GM23338 (cell line): ENCODE data around the gene STAM2. TPM values are rescaled to one million over a fixed set of nuclear protein-coding genes. Genes with fewer than 3 reads are reported as not detected.
"Not testable (repeated sequence)": the region's sequence is repeated elsewhere in the genome, so short reads cannot be mapped to it uniquely, and the experiment has no call there.

Experiments used
- ATAC-seq: fragments of 200-7000 bp; cut with Tn5 transposase; 3 replicates; pipeline ENCODE4 v1.9.1; 2020
- DNase-seq: peaks from one replicate; pipeline ENCODE4 v3.0.0-alpha.2; 2015; ENCODE audit warnings: low spot score
- H2AFZ ChIP-seq: fragments of 200-600 bp; sonication (generic); 2 replicates; pipeline ENCODE4 v1.8.0; 2016; ENCODE audit warnings: antibody characterized with exemption, mild to moderate bottlenecking, moderate library complexity
- H3F3A ChIP-seq: fragments of 200-600 bp; sonication (generic); replicated peaks from 2 replicates; pipeline ENCODE4 v1.8.0; 2017; ENCODE audit warnings: antibody characterized with exemption, mixed run types, low read depth
- H3K27ac ChIP-seq: fragments of 200-600 bp; sonication (generic); 2 replicates; pipeline ENCODE4 v1.6.1; 2016; ENCODE audit warnings: low read depth
- H3K27me3 ChIP-seq: fragments of 200-600 bp; sonication (generic); 2 replicates; pipeline ENCODE4 v1.8.0; 2016; ENCODE audit warnings: mild to moderate bottlenecking, mixed run types, moderate library complexity; ENCODE audit not compliant: insufficient read depth
- H3K36me3 ChIP-seq: fragments of 200-600 bp; sonication (generic); 2 replicates; pipeline ENCODE4 v1.8.0; 2016; ENCODE audit warnings: mild to moderate bottlenecking; ENCODE audit not compliant: insufficient read depth
- H3K4me1 ChIP-seq: fragments of 200-600 bp; sonication (generic); 2 replicates; pipeline ENCODE4 v1.8.0; 2016; ENCODE audit warnings: mild to moderate bottlenecking, moderate library complexity; ENCODE audit not compliant: insufficient read depth
- H3K4me2 ChIP-seq: fragments of 200-600 bp; sonication (generic); 2 replicates; pipeline ENCODE4 v1.7.1; 2017; ENCODE audit warnings: mixed run types
- H3K4me3 ChIP-seq: fragments of 200-600 bp; sonication (generic); 2 replicates; pipeline ENCODE4 v1.6.1; 2016; ENCODE audit warnings: mixed run types
- H3K79me2 ChIP-seq: fragments of 200-600 bp; sonication (generic); replicated peaks from 2 replicates; pipeline ENCODE4 v1.8.0; 2017; ENCODE audit warnings: mild to moderate bottlenecking; ENCODE audit not compliant: insufficient read depth
- H3K9me2 ChIP-seq: fragments of 200-600 bp; sonication (generic); 2 replicates; pipeline ENCODE4 v1.8.0; 2017; ENCODE audit not compliant: insufficient read depth
- H4K20me1 ChIP-seq: fragments of 200-600 bp; sonication (generic); replicated peaks from 2 replicates; pipeline ENCODE4 v1.8.0; 2017; ENCODE audit warnings: mild to moderate bottlenecking; ENCODE audit not compliant: insufficient read depth
- H3K27ac Mint-ChIP-seq: 2 replicates; pipeline ENCODE4 v1.8.0; 2020; ENCODE audit warnings: inconsistent platforms, mild to moderate bottlenecking, moderate library complexity, mixed read lengths
- H3K27me3 Mint-ChIP-seq: 3 replicates; pipeline ENCODE4 v1.8.0; 2022; ENCODE audit warnings: low read depth, mild to moderate bottlenecking, moderate library complexity, mixed read lengths, inconsistent platforms; ENCODE audit not compliant: insufficient read depth, poor library complexity
- H3K36me3 Mint-ChIP-seq: 3 replicates; pipeline ENCODE4 v1.8.0; 2021; ENCODE audit warnings: low read depth, mild to moderate bottlenecking, inconsistent platforms, moderate library complexity, mixed read lengths
- H3K4me1 Mint-ChIP-seq: 3 replicates; pipeline ENCODE4 v1.8.0; 2020; ENCODE audit warnings: mild to moderate bottlenecking, inconsistent platforms, mixed read lengths
- H3K4me3 Mint-ChIP-seq: 3 replicates; pipeline ENCODE4 v1.8.0; 2021; ENCODE audit warnings: moderate library complexity, mild to moderate bottlenecking, inconsistent platforms, mixed read lengths
- H3K9me3 Mint-ChIP-seq: 3 replicates; pipeline ENCODE4 v1.8.0; 2020; ENCODE audit warnings: moderate library complexity, mild to moderate bottlenecking, inconsistent platforms, mixed read lengths
- ETS1 ChIP-seq: IDR thresholded peaks from 2 replicates; pipeline ENCODE4 v1.6.1; 2016; ENCODE audit warnings: antibody characterized with exemption
- NANOG ChIP-seq: IDR thresholded peaks from 2 replicates; pipeline ENCODE4 v1.6.1; 2016; ENCODE audit warnings: antibody characterized with exemption, borderline replicate concordance
- POLR2AphosphoS5 ChIP-seq: IDR thresholded peaks from 2 replicates; pipeline ENCODE4 v1.6.1; 2016; ENCODE audit warnings: antibody characterized with exemption, low read depth
- ZNF331 ChIP-seq: fragments of 250-450 bp; sonication (Bioruptor Pico); IDR thresholded peaks from 2 replicates; pipeline ENCODE4 v1.5.0; 2020; ENCODE audit warnings: low read depth, mild to moderate bottlenecking, moderate library complexity
- polyA plus RNA-seq: library from polyadenylated mRNA; unstranded; fragments of >200 nt; fragmentation: Nextera tagmentation; extraction: Ambion mirVana; gene quantifications from 2 replicates; pipeline ENCODE4 v1.2.1, GENCODE V29; 2016
- total RNA-seq: library from RNA; depleted of rRNA; stranded (reverse); fragments of >200 nt; shearing (Covaris generic); gene quantifications from 2 replicates; pipeline ENCODE4 v1.2.3, GENCODE V29; 2014
- TF ChIP-seq, protein P1 (sequence below), 2 experiments: fragments of 200-600 bp in 1 of 2; sonication (generic) in 1 of 2; conservative IDR thresholded peaks; 2 replicates each; pipeline versions ENCODE4 v1.5.1 to v1.6.1; 2016 to 2017; ENCODE audit warnings: antibody characterized with exemption in 2 of 2, low read depth in 2 of 2, mild to moderate bottlenecking in 2 of 2, moderate library complexity in 1 of 2
- TF ChIP-seq, protein P2 (sequence below): IDR thresholded peaks from one replicate; pipeline ENCODE4 v1.6.1; 2018; ENCODE audit warnings: antibody characterized with exemption; ENCODE audit not compliant: unreplicated experiment

Gene STAM2
- total and polyA plus RNA-seq, 2 experiments from 2014 or later, result 4.6 to 18.2 TPM

- DNase-seq, H2AFZ ChIP-seq, H3K4me1 ChIP-seq, ATAC-seq, H3K4me3 ChIP-seq, H3K36me3 Mint-ChIP-seq, H3K27me3 ChIP-seq, H3K4me2 ChIP-seq, H3K9me3 Mint-ChIP-seq, H3K36me3 ChIP-seq, H3K27me3 Mint-ChIP-seq, H3K27ac Mint-ChIP-seq, H3F3A ChIP-seq, H3K9me2 ChIP-seq, H4K20me1 ChIP-seq, H3K4me3 Mint-ChIP-seq: not testable (repeated sequence)
- H3K4me1 Mint-ChIP-seq, result peaks cover 10% of the 10 kb centered on the region; the same call in 2 of the 3 replicates
- Histone ChIP-seq H3K27ac (peak overlapping the region; percentile 40; the same call in 1 of the 2 replicates), H3K79me2 (peaks cover 70% of the 10 kb centered on the region)
Measured at GRCh38 chr2:152172201-152172785, 3.3 kb downstream of the STAM2 start.

DNA sequence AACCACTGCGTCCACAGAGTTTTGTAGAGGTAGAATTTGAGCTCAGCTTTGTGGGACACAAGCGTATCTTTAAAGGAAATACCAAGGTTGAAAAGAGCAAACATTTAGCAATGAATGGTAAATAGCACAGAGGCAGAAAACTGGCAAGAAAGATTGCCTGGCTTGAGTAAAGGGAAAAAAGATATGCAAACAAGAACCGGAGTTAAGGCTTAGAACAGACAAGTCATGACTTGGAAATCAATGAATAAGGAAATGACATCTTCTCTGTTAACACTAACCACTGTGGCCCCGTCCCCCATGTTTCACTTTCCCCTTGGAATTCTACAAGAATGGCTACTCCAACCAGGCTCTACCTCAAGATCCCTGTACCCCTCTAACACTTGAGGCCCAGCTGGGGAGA lies 3.8 kb downstream of the STAM2 start:
- TF ChIP-seq NANOG (no peak), ETS1 (no peak), ZNF331 (CRISPR knock-in tag) (no peak), POLR2AphosphoS5 (no peak)
- TF ChIP-seq, protein P1, sequence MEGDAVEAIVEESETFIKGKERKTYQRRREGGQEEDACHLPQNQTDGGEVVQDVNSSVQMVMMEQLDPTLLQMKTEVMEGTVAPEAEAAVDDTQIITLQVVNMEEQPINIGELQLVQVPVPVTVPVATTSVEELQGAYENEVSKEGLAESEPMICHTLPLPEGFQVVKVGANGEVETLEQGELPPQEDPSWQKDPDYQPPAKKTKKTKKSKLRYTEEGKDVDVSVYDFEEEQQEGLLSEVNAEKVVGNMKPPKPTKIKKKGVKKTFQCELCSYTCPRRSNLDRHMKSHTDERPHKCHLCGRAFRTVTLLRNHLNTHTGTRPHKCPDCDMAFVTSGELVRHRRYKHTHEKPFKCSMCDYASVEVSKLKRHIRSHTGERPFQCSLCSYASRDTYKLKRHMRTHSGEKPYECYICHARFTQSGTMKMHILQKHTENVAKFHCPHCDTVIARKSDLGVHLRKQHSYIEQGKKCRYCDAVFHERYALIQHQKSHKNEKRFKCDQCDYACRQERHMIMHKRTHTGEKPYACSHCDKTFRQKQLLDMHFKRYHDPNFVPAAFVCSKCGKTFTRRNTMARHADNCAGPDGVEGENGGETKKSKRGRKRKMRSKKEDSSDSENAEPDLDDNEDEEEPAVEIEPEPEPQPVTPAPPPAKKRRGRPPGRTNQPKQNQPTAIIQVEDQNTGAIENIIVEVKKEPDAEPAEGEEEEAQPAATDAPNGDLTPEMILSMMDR (conservative IDR thresholded peaks at IDR 0.05; ENCODE audit: low read depth in 2 of 2), result no peak
- TF ChIP-seq, protein P2, sequence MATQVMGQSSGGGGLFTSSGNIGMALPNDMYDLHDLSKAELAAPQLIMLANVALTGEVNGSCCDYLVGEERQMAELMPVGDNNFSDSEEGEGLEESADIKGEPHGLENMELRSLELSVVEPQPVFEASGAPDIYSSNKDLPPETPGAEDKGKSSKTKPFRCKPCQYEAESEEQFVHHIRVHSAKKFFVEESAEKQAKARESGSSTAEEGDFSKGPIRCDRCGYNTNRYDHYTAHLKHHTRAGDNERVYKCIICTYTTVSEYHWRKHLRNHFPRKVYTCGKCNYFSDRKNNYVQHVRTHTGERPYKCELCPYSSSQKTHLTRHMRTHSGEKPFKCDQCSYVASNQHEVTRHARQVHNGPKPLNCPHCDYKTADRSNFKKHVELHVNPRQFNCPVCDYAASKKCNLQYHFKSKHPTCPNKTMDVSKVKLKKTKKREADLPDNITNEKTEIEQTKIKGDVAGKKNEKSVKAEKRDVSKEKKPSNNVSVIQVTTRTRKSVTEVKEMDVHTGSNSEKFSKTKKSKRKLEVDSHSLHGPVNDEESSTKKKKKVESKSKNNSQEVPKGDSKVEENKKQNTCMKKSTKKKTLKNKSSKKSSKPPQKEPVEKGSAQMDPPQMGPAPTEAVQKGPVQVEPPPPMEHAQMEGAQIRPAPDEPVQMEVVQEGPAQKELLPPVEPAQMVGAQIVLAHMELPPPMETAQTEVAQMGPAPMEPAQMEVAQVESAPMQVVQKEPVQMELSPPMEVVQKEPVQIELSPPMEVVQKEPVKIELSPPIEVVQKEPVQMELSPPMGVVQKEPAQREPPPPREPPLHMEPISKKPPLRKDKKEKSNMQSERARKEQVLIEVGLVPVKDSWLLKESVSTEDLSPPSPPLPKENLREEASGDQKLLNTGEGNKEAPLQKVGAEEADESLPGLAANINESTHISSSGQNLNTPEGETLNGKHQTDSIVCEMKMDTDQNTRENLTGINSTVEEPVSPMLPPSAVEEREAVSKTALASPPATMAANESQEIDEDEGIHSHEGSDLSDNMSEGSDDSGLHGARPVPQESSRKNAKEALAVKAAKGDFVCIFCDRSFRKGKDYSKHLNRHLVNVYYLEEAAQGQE, result no peak
- H3K4me1 ChIP-seq, result 0 out of 2 replicates have a peak, but pooled peaks cover 3% of the 10 kb centered on the region
- H3F3A ChIP-seq, result no peaks in the 10 kb centered on the region
- peaks cover 10% of the 10 kb centered on the region; the same call in 2 of the 3 replicates for H3K4me1 Mint-ChIP-seq
- 0 out of 2 replicates have a peak, but pooled peaks cover 4% of the 10 kb centered on the region for H3K27me3 ChIP-seq
- H3K36me3 Mint-ChIP-seq, result no peaks in the 10 kb centered on the region
- peaks cover 76% of the 10 kb centered on the region for H3K79me2 ChIP-seq
- H3K27ac ChIP-seq, result peak overlapping the region; percentile 40
- no peaks in the 10 kb centered on the region for H3K9me2 ChIP-seq
- no peak overlapping the region for H2AFZ ChIP-seq
- no peak overlapping the region for H3K27ac Mint-ChIP-seq
- H3K27me3 Mint-ChIP-seq, result no peaks in the 10 kb centered on the region
- no peak overlapping the region for H3K4me3 ChIP-seq
- ATAC-seq (no peak), DNase-seq (no peak)
- H4K20me1 ChIP-seq, result no peaks in the 10 kb centered on the region
- H3K4me2 ChIP-seq, result no peak overlapping the region
- no peaks in the 10 kb centered on the region for H3K36me3 ChIP-seq
- H3K4me3 Mint-ChIP-seq, result no peak overlapping the region
- H3K9me3 Mint-ChIP-seq, result peaks cover under 1% of the 10 kb centered on the region; the same call in 2 of the 3 replicates

- DNase-seq, H3K27me3 ChIP-seq, H3K9me3 Mint-ChIP-seq, H4K20me1 ChIP-seq, ATAC-seq, H3K27ac Mint-ChIP-seq, H3K27ac ChIP-seq, H3K4me2 ChIP-seq, H3K36me3 ChIP-seq, H3K36me3 Mint-ChIP-seq, H3F3A ChIP-seq, H3K9me2 ChIP-seq, H3K4me1 Mint-ChIP-seq, H3K4me1 ChIP-seq, H2AFZ ChIP-seq, H3K4me3 Mint-ChIP-seq, H3K27me3 Mint-ChIP-seq, H3K4me3 ChIP-seq: not testable (repeated sequence)
- H3K79me2 ChIP-seq, result peaks cover 92% of the 10 kb centered on the region
Measured at GRCh38 chr2:152169158-152169557, 6.4 kb downstream of the STAM2 start.

DNA sequence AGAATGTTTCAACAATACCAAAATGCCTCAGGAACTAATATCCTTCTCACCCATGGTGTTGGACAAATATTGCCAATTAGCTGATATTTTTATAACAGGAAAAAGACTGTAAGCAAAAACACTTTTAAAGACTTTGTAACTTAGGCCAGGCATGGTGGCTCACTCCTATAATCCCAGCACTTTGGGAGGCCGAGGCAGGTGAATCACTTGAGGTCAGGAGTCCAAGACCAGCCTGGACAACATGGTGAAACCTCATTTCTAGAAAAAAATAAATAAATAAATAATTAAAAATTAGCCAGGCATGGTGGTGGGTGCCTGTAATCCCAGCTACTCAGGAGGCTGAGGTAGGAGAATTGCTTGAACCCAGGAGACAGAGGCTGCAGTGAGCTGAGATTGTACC lies 8.1 kb downstream of the STAM2 start:
- H3K4me2 ChIP-seq, H3K9me2 ChIP-seq, H3K36me3 Mint-ChIP-seq: not testable (repeated sequence)

More for the DNA sequence above, 8.1 kb downstream of the STAM2 start:
- DNase-seq, H3K4me3 Mint-ChIP-seq, H3K27ac Mint-ChIP-seq, H4K20me1 ChIP-seq, H3K4me3 ChIP-seq, ATAC-seq, H3K27me3 ChIP-seq, H3K4me1 Mint-ChIP-seq, H3K4me1 ChIP-seq, H2AFZ ChIP-seq, H3K36me3 ChIP-seq, H3F3A ChIP-seq, H3K9me3 Mint-ChIP-seq, H3K27me3 Mint-ChIP-seq: not testable (repeated sequence)
- H3K27ac ChIP-seq, result 0 out of 2 replicates have a peak overlapping the region, but pooled peaks have one; percentile 21
- peaks cover 90% of the 10 kb centered on the region for H3K79me2 ChIP-seq
